Fibroblast of lung (primary cell): Measurements from ENCODE around the gene IP6K1. TPM values are rescaled to one million over a fixed set of nuclear protein-coding genes. Genes with fewer than 3 reads are reported as not detected.

Source experiments
- DNase-seq, 2 donors: peaks; one replicate each; pipeline versions ENCODE4 v3.0.0 to v3.0.0-alpha.2; 2010; ENCODE audit warnings: low read depth in 2 of 2
- H2AFZ ChIP-seq: 2 replicates; pipeline ENCODE4 v1.5.1; 2012; ENCODE audit warnings: low read length, control low read depth, inconsistent platforms
- H3K27ac ChIP-seq: 2 replicates; pipeline ENCODE4 v1.5.1; 2011; ENCODE audit warnings: low read length, control low read depth; ENCODE audit not compliant: insufficient read depth
- H3K27me3 ChIP-seq: 2 replicates; pipeline ENCODE4 v1.5.1; 2011; ENCODE audit warnings: mild to moderate bottlenecking, low read length; ENCODE audit not compliant: control insufficient read depth, insufficient read depth
- H3K36me3 ChIP-seq: 2 replicates; pipeline ENCODE4 v1.5.1; 2011; ENCODE audit warnings: low read length; ENCODE audit not compliant: control insufficient read depth, insufficient read depth
- H3K4me1 ChIP-seq: 2 replicates; pipeline ENCODE4 v1.5.1; 2011; ENCODE audit warnings: low read length; ENCODE audit not compliant: control insufficient read depth, insufficient read depth; ENCODE audit errors: extremely low read depth
- H3K4me2 ChIP-seq: 2 replicates; pipeline ENCODE4 v1.5.1; 2011; ENCODE audit warnings: low read length, control low read depth; ENCODE audit not compliant: insufficient read depth; ENCODE audit errors: extremely low read depth
- H3K4me3 ChIP-seq, 4 experiments: fragments of 200-600 bp in 1 of 4; sonication (generic) in 1 of 4; replicated peaks in 1 of 4; 2 replicates each; pipeline ENCODE4 v1.5.1; 2011 to 2016; ENCODE audit warnings: low read length in 4 of 4, low read depth in 3 of 4, mild to moderate bottlenecking in 3 of 4, control low read depth in 2 of 4, inconsistent platforms in 1 of 4, mixed read lengths in 1 of 4; ENCODE audit not compliant: insufficient read depth in 1 of 4; ENCODE audit errors: control extremely low read depth in 1 of 4
- H3K79me2 ChIP-seq: 2 replicates; pipeline ENCODE4 v1.5.1; 2012; ENCODE audit warnings: mild to moderate bottlenecking, low read length, inconsistent platforms; ENCODE audit not compliant: control insufficient read depth, insufficient read depth
- H3K9ac ChIP-seq: 2 replicates; pipeline ENCODE4 v1.5.1; 2011; ENCODE audit warnings: mild to moderate bottlenecking, low read length, control low read depth; ENCODE audit not compliant: insufficient read depth
- H3K9me3 ChIP-seq: 2 replicates; pipeline ENCODE4 v1.5.1; 2012; ENCODE audit warnings: low read depth, low read length; ENCODE audit not compliant: control insufficient read depth, insufficient read depth
- H4K20me1 ChIP-seq: 2 replicates; pipeline ENCODE4 v1.5.1; 2011; ENCODE audit warnings: low read length; ENCODE audit not compliant: control insufficient read depth, insufficient read depth; ENCODE audit errors: extremely low read depth
- EZH2 ChIP-seq: IDR thresholded peaks from 2 replicates; pipeline ENCODE4 v1.5.1; 2012; ENCODE audit warnings: low read length, control low read depth, mild to moderate bottlenecking; ENCODE audit errors: missing control alignments
- polyA plus RNA-seq, 2 donors: library from polyadenylated mRNA; depleted of rRNA in 1 of 2; stranded (reverse) in 1 of 2; unstranded in 1 of 2; fragments of >200 nt; gene quantifications; 2 replicates each; pipeline ENCODE4 v1.2.1, GENCODE V29; 2011 to 2012; ENCODE audit warnings: missing spikeins in 1 of 2
- total RNA-seq: library from RNA; depleted of rRNA; stranded (reverse); fragments of >200 nt; gene quantifications from 2 replicates; pipeline ENCODE4 v1.2.1, GENCODE V29; 2014
- TF ChIP-seq, protein P1 (sequence below), 2 donors: IDR thresholded peaks in 1 of 2; conservative IDR thresholded peaks in 1 of 2; 1 replicate in 1 of 2; 2 replicates in 1 of 2; pipeline ENCODE4 v1.5.1; 2011 to 2012; ENCODE audit warnings: low read length in 2 of 2, control low read depth in 1 of 2, inconsistent platforms in 1 of 2, low read depth in 1 of 2, mild to moderate bottlenecking in 1 of 2

The IP6K1 gene
- total and polyA plus RNA-seq, 2 donors (not counting 1 experiment from before 2014, with no cell fraction given): 30.2 to 45.4 TPM

GRCh38 chr3:49759226-49759625 lies 27.1 kb downstream of the IP6K1 start:
- TF ChIP-seq, protein P1, sequence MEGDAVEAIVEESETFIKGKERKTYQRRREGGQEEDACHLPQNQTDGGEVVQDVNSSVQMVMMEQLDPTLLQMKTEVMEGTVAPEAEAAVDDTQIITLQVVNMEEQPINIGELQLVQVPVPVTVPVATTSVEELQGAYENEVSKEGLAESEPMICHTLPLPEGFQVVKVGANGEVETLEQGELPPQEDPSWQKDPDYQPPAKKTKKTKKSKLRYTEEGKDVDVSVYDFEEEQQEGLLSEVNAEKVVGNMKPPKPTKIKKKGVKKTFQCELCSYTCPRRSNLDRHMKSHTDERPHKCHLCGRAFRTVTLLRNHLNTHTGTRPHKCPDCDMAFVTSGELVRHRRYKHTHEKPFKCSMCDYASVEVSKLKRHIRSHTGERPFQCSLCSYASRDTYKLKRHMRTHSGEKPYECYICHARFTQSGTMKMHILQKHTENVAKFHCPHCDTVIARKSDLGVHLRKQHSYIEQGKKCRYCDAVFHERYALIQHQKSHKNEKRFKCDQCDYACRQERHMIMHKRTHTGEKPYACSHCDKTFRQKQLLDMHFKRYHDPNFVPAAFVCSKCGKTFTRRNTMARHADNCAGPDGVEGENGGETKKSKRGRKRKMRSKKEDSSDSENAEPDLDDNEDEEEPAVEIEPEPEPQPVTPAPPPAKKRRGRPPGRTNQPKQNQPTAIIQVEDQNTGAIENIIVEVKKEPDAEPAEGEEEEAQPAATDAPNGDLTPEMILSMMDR (conservative IDR thresholded peaks at IDR 0.05 in 1 of 2, IDR thresholded peaks at IDR 0.05 in 1 of 2; ENCODE audit: low read depth in 1 of 2, low read length in 2 of 2): no peak
- TF ChIP-seq EZH2: no peak
- no peaks in the 10 kb centered on the region for H3K9me3 ChIP-seq
- H3K4me3 ChIP-seq: no peak overlapping the region
- H4K20me1 ChIP-seq: no peaks in the 10 kb centered on the region
- H3K27ac ChIP-seq: no peak overlapping the region
- DNase-seq: no peak
- H3K4me2 ChIP-seq: no peak overlapping the region
- no peak overlapping the region for H2AFZ ChIP-seq
- no peaks in the 10 kb centered on the region for H3K36me3 ChIP-seq
- peaks cover 44% of the 10 kb centered on the region for H3K79me2 ChIP-seq
- no peaks in the 10 kb centered on the region for H3K27me3 ChIP-seq
- H3K4me1 ChIP-seq: no peaks in the 10 kb centered on the region
- no peak overlapping the region for H3K9ac ChIP-seq

DNA sequence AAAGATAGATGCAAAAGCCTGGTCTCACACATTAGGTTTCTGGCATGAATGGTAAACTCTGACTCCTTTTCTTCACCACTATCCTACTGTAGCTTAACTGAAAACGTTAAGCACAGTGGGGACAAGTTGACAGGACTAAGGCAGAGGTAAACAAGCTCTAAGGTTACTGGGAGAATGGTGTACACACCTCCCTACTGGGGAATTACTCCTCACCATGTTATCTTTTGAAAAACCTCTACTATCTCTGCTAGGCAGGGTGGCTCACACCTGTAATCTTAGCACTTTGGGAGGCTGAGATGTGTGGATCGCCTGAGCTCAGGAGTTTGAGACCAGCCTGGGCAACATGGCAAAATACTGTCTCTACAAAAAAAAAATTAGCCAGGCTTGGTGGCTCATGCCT lies 29.1 kb downstream of the IP6K1 start:
- H2AFZ ChIP-seq: no peak overlapping the region
- H3K9me3 ChIP-seq: no peaks in the 10 kb centered on the region
- H3K9ac ChIP-seq: no peak overlapping the region
- DNase-seq: no peak
- no peaks in the 10 kb centered on the region for H3K4me1 ChIP-seq
- H3K4me3 ChIP-seq: no peak overlapping the region
- no peak overlapping the region for H3K27ac ChIP-seq
- TF ChIP-seq EZH2: no peak
- TF ChIP-seq, protein P1 (conservative IDR thresholded peaks at IDR 0.05 in 1 of 2, IDR thresholded peaks at IDR 0.05 in 1 of 2; ENCODE audit: low read depth in 1 of 2, low read length in 2 of 2): no peak
- no peak overlapping the region for H3K4me2 ChIP-seq
- H4K20me1 ChIP-seq: no peaks in the 10 kb centered on the region
- no peaks in the 10 kb centered on the region for H3K36me3 ChIP-seq
- peaks cover 48% of the 10 kb centered on the region for H3K79me2 ChIP-seq
- no peaks in the 10 kb centered on the region for H3K27me3 ChIP-seq

DNA sequence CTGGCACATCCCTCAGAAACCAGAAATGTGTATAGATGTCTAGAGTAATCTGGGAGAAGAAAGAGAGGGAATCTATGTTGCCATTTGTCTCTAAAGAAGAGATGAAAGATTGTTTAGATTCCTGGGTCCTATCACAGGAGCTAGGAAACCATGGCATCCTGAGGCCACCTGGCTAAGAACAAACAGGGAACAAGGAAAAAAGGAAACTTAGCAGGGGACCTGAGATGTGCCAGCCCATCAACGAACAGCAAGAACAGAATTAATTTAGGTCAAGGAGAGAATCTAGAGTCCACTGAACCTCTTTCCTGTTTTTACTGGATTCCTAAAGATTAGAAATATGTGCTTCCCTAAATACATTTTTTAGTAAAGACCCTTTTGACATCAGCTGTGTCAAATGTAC lies 30.3 kb downstream of the IP6K1 start:
- Histone ChIP-seq H3K79me2 (peaks cover 43% of the 10 kb centered on the region), H3K9ac (no peak overlapping the region), H3K9me3 (no peaks in the 10 kb centered on the region), H4K20me1 (peaks cover 1% of the 10 kb centered on the region), H3K4me3 (no peak overlapping the region), H2AFZ (no peak overlapping the region), H3K4me1 (no peaks in the 10 kb centered on the region), H3K27ac (no peak overlapping the region), H3K4me2 (no peak overlapping the region), H3K27me3 (no peaks in the 10 kb centered on the region), H3K36me3 (no peaks in the 10 kb centered on the region)
- TF ChIP-seq, protein P1 (conservative IDR thresholded peaks at IDR 0.05 in 1 of 2, IDR thresholded peaks at IDR 0.05 in 1 of 2; ENCODE audit: low read depth in 1 of 2, low read length in 2 of 2): no peak
- TF ChIP-seq EZH2: no peak
- no peak for DNase-seq
